Chondrocyte (in vitro differentiated cells): Measurements from ENCODE around the gene DOK3. TPM values are rescaled to one million over a fixed set of nuclear protein-coding genes. Genes with fewer than 3 reads are reported as not detected.

Source experiments
- DNase-seq: peaks from one replicate; pipeline ENCODE4 v3.0.0; 2021; ENCODE audit warnings: mixed read lengths, low spot score
- H3K27ac Mint-ChIP-seq: one replicate; pipeline ENCODE4 v1.8.0; 2021; ENCODE audit warnings: mild to moderate bottlenecking, moderate library complexity, mixed read lengths; ENCODE audit not compliant: unreplicated experiment
- H3K27me3 Mint-ChIP-seq: 2 replicates; pipeline ENCODE4 v1.8.0; 2021; ENCODE audit warnings: low read depth, mixed read lengths
- H3K36me3 Mint-ChIP-seq: 2 replicates; pipeline ENCODE4 v1.8.0; 2021; ENCODE audit warnings: low read depth, mixed read lengths
- H3K4me1 Mint-ChIP-seq: 2 replicates; pipeline ENCODE4 v1.8.0; 2021; ENCODE audit warnings: low read depth, mild to moderate bottlenecking, mixed read lengths
- H3K4me3 Mint-ChIP-seq: one replicate; pipeline ENCODE4 v1.8.0; 2021; ENCODE audit warnings: mild to moderate bottlenecking, moderate library complexity, mixed read lengths; ENCODE audit not compliant: unreplicated experiment
- H3K9me3 Mint-ChIP-seq: 2 replicates; pipeline ENCODE4 v1.8.0; 2021; ENCODE audit warnings: low read depth, mixed read lengths
- total RNA-seq: library from RNA; stranded (reverse); gene quantifications from 3 replicates; pipeline ENCODE4 v1.2.1, GENCODE V29; 2021
- TF ChIP-seq, protein P1 (sequence below): fragments of 200-600 bp; sonication (generic); IDR thresholded peaks from 2 replicates; pipeline ENCODE4 v1.5.0; 2021; ENCODE audit warnings: antibody characterized with exemption, mild to moderate bottlenecking, moderate library complexity

Gene DOK3
- total RNA-seq, 1 donor from 2014 or later: 7.5 TPM

DNA sequence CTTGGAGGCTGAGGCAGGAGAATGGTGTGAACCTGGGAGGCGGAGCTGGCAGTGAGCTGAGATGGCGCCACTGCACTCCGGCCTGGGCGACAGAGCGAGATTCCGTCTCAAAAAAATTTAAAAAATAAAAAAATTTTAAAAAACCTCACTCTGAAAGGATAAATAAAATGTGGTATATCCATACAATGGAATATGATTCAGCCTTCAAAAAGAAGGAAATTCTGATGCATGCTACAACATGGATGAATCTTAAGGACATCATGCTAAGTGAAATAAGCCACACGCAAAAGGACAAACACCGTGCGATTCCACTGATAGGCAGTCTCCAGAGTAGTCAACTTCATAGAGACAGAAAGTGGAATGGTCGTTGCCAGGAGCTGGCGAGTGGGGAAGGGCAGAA is 44.6 kb downstream of the DOK3 start:
- Mint-ChIP-seq H3K27me3 (no peaks in the 10 kb centered on the region), H3K27ac (no peak overlapping the region), H3K9me3 (peaks cover 5% of the 10 kb centered on the region), H3K4me1 (peaks cover 19% of the 10 kb centered on the region), H3K4me3 (no peak overlapping the region), H3K36me3 (peaks cover 38% of the 10 kb centered on the region)
- TF ChIP-seq, protein P1, sequence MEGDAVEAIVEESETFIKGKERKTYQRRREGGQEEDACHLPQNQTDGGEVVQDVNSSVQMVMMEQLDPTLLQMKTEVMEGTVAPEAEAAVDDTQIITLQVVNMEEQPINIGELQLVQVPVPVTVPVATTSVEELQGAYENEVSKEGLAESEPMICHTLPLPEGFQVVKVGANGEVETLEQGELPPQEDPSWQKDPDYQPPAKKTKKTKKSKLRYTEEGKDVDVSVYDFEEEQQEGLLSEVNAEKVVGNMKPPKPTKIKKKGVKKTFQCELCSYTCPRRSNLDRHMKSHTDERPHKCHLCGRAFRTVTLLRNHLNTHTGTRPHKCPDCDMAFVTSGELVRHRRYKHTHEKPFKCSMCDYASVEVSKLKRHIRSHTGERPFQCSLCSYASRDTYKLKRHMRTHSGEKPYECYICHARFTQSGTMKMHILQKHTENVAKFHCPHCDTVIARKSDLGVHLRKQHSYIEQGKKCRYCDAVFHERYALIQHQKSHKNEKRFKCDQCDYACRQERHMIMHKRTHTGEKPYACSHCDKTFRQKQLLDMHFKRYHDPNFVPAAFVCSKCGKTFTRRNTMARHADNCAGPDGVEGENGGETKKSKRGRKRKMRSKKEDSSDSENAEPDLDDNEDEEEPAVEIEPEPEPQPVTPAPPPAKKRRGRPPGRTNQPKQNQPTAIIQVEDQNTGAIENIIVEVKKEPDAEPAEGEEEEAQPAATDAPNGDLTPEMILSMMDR: no peak
- no peak for DNase-seq

DNA sequence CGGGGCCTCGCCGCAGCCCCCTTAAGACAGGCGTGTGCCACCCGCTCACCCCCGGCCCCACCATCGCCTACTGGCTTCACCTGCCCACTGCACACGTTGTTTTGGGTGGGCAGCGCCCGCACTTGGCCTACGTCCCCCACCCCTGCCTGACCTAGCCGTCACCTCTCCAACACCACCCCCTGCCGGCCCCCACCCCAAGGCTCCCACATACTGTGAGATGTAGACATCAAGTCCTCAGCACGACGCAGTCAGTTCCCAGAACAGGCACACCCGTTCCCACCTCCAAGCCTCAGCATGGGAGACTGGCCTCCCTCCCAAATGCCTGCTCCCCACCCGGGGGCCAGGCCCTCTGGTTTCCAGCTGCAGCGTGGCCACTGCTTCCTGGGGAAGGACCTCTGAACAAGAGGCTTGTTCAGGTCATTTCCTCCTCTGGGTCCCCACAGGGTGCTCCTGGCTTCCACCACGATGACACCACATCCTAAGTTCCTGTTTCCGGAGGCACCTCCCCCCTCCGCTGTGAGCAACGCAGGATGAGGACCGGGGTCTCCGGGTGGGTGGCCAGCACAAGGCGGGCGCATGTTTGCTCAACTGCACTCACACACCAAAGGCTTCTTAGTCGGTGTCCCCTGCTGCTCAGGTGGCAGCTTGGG is 47.5 kb downstream of the DOK3 start:
- H3K36me3 Mint-ChIP-seq: peaks cover 32% of the 10 kb centered on the region
- TF ChIP-seq, protein P1: no peak

DNA sequence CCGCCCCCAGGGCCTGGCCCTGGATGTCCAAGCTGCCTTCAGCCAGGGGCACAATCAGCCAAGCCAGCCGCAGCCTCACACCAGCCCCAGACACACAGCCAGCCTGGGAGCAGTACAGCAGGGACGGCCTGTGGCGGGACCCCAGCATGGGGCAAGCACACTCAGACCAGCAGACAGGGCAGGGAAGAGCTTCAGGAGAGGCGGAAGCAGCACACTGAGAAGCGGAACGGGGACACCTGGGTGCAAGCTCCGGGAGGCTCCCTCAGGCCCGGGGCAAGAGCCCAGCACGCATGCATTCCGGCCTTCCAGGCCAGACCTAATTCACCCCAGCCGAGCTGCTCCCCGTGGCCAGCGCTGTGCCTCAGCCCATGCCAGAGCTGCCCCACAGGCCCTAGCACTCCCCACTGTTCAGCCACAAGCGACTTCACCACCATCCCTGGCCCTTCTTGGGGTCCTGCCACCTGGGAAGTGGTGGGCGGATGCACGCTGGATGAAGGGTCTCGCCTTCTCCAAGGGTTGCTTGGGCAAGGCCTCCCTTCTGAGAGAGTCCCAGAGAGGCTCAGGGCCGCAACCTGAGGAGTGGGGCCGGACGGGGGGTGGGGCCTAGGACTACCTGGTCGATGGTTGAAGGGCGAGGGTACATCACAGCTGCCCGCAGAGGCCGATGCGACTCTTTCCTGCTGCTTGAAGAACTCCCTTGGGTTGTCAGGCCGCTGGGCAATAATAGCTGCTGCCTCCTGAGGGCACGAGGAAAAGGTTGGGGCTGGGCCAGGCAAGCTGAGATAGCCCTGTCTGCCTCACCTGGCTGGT is 49.6 kb downstream of the DOK3 start:
- H3K4me3 Mint-ChIP-seq: no peak overlapping the region
- TF ChIP-seq, protein P1: no peak
- H3K27me3 Mint-ChIP-seq: no peaks in the 10 kb centered on the region
- H3K9me3 Mint-ChIP-seq: no peaks in the 10 kb centered on the region
- H3K27ac Mint-ChIP-seq: peak overlapping the region; percentile 54
- H3K4me1 Mint-ChIP-seq: peaks cover 13% of the 10 kb centered on the region
- no peak for DNase-seq
- H3K36me3 Mint-ChIP-seq: peaks cover 19% of the 10 kb centered on the region

More for the DNA sequence above, 47.5 kb downstream of the DOK3 start:
- no peak for DNase-seq
- Mint-ChIP-seq H3K27ac (no peak overlapping the region), H3K4me3 (no peak overlapping the region), H3K9me3 (peaks cover 5% of the 10 kb centered on the region), H3K4me1 (peaks cover 4% of the 10 kb centered on the region), H3K27me3 (no peaks in the 10 kb centered on the region)

DNA sequence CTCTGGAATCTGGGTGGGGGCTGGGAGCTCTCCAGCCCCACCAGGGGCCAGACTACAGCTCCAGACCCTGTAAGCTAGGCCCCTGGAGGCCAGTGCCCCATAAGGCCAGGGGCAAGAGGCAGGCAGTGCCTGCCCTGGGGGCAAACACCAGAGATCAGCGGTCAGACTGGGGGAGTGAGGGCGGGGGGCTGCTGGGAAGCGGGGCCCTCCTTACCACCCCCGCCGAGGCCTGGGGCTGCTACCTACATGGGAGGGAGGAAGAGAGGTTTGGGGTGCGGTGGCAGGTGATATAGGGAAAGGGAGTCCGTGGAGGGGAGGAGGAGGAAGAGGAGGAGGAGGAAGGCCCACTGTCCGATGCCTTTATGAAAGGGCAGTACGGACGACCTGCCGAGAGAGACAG is 50.3 kb downstream of the DOK3 start:
- Mint-ChIP-seq H3K36me3 (peaks cover 17% of the 10 kb centered on the region), H3K4me3 (no peak overlapping the region), H3K4me1 (peaks cover 13% of the 10 kb centered on the region), H3K27me3 (no peaks in the 10 kb centered on the region), H3K27ac (peak overlapping the region; percentile 69), H3K9me3 (no peaks in the 10 kb centered on the region)
- TF ChIP-seq, protein P1: no peak
- DNase-seq: no peak

DNA sequence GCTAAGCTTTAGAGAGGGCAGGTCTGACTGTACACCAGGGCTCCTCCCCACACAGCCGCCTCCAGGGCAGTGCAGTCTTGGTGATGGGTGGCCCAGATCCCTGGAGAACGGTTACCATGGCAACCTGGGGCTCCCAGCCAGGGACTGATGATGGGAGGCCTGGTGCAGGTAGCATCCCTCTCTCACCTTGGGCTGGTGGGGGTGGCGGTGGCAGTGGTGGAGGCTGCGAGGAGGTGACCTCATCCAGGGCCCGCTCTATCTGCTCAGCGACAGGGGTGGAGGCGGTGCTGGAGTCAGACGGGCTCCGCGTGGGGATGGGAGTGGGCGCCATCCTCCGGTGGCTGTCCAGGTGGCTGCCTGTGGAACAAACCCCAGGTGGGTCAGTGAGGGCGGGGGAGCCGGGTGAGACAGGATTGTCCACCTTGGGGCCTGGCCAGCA is 50.7 kb downstream of the DOK3 start:
- H3K27ac Mint-ChIP-seq: peak overlapping the region; percentile 22
- no peak overlapping the region for H3K4me3 Mint-ChIP-seq
- no peaks in the 10 kb centered on the region for H3K9me3 Mint-ChIP-seq
- H3K27me3 Mint-ChIP-seq: no peaks in the 10 kb centered on the region
- DNase-seq: peak; percentile 93
- H3K36me3 Mint-ChIP-seq: peaks cover 17% of the 10 kb centered on the region
- TF ChIP-seq, protein P1: no peak
- peaks cover 15% of the 10 kb centered on the region for H3K4me1 Mint-ChIP-seq
